ENCODE data around the gene GFOD2.
"Not testable (repeated sequence)": the region's sequence is repeated elsewhere in the genome, so short reads cannot be mapped to it uniquely, and the experiment has no call there.

The GFOD2 gene

GRCh38 chr16:67699265-67699664, 19.9 kb downstream of the GFOD2 start:
- no peak for DNase-seq

- no peak for DNase-seq
Measured at GRCh38 chr16:67697422-67698185, 21.5 kb downstream of the GFOD2 start.

DNA sequence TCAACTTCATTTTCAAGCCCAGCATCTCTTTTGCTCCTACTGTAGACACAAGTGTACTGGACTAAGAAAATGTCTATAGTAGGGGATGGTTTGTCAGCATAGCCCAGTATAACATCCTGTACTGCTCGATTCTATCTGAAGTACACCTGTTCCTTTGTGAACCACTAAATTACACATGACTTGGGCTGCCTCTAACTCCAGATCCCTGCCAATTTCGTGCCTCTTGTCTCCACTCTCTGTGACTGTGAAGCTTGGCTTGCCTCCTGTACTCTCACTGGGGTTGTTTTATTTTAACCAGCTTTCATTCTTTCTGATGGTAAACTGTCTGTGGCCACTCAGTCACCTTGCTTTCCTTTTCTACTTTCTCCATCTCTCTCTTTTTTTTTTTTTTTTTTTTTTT, 24.5 kb downstream of the GFOD2 start:
- no peak for DNase-seq

- not testable (repeated sequence) for DNase-seq
Measured at GRCh38 chr16:67693517-67694285, 25.4 kb downstream of the GFOD2 start.

DNA sequence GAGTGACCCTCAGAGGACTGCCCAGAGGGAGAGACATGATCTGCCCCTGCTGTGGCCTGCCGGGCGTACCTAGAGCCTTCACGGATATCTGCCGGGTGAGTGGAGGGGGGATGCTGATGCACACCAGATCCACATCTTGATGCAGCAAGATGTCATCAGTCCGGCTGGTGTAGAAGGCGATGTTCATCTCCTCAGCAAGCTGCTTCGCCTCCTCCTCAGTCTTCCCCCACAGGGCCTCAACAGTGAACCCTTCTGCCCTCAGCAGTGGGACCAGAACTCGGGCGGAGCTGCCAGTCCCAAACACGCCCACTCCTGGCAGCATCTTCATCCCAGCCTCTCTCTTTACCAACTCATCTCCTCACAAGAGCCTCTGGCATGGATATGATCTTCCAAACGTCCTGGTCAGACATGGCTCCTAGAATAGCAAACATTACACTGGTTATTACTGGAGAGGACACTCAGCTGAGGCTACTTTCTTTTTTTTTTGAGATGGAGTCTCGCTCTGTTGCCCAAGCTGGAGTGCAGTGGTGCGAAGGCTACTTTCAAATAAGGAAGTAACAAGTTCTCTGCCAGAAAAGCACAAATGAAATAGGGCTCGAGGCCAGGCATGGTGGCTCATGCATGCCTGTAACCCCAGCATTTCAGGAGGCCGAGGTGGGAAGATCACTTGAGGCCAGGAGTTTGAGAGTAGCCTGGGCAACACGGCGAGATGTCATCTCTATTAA, 33.6 kb downstream of the GFOD2 start:
- no peak for DNase-seq

DNA sequence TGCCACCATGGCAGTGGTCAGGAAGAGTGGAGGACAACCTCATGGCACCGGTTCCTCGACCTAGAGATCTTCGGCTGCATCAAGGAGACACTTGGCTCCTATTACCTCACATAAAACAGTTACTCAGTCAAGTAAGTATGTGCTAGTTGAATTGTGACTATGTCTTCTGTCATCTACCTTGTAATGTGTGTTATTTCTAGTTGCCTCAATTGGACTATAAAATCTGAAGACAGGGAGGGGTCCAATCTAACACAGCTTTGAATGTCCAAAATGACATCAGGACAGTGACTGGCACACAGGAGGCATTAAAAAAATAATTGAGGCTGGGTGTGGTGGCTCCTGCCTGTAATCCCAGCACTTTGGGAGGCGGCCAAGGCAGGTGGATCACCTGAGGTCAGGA, 35.3 kb downstream of the GFOD2 start:
- no peak for DNase-seq

DNA sequence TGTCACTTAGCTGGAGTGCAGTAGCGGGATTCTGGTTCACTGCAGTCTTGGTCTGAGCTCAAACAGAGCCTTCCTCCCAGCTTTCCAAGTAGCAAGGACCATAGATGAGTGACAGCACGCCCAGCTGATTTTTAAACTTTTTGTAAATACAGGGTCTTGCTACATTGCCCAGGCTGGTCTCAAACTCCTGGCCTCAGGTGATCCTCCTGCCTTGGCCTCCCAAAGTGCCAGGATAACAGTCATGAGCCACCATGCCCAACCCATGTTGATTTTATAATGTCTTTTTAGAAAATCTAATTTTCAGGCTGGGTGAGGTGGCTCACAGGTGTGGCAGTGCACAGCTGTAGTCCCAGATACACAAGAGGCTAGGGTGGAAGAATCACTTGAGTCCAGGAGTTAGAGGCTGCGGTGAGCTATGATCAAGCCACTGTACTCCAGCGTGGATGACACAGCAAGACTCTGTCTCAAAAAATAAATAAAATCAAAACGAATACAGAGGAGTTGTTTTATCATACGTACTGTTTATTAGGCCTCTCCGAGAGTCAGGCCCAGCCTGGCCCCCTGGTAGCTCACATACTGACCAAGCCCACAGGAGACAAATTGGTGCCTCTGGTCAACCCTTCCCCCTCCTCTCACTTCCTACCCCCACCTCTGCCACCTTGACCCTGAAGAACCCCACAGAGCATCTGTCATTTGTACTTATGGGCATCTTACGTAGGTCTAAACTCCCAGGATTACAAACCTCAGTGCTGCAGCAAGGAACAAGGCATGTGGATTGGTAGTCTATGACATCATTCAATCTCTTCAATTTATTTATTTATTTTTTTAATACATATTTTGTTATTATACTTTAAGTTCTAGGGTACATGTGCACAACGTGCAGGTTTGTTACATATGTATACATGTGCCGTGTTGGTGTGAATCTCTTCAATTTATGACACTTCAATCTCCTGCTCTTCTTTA, 38.9 kb downstream of the GFOD2 start:
- DNase-seq: no peak

GRCh38 chr16:67678354-67679023, 40.6 kb downstream of the GFOD2 start:
- no peak for DNase-seq

- DNase-seq: no peak
Measured at GRCh38 chr16:67677712-67678111, 41.4 kb downstream of the GFOD2 start.

GRCh38 chr16:67676939-67677338, 42.2 kb downstream of the GFOD2 start:
- DNase-seq: no peak

DNA sequence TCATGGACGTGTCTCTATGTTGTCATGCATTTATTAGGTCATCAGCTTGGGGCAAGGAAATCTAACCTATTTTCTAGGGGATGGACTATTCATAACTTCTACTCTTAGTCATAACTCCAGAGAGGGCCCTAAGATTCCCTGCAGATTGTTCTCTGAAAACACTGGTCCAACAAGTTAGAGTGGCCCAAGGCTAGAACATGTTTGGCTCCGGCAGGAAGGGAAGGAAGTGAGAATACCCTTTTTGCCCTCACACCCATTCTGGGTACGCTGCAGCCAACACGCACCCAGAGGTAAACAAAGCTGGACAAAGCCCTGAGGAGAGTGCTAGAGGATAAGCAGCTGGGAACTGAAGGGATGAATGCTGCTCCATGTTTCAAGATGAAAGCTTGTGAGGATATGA, 42.6 kb downstream of the GFOD2 start:
- DNase-seq: no peak

DNA sequence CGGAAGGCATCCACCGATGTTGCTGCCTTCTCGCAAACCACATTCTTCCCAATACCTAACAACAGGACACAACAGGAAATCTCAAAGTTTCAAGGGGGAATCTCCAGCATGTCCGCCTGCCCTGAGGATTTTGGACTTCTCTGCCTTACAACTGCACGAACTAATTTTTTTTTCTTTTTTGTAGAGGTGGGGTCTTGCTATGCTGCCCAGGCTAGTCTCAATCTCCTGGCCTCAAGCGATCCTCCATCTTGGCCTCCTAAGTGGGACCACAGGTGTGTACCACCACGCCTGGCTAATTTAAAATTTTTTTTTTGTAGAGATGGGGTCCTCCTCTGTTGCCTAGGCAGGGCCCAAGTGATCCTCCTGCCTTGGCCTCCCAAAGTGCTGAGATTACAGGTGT, 43.1 kb downstream of the GFOD2 start:
- DNase-seq: no peak

GRCh38 chr16:67675579-67675935, 43.6 kb downstream of the GFOD2 start:
- DNase-seq: no peak

GRCh38 chr16:67674851-67675578, 44.1 kb downstream of the GFOD2 start:
- DNase-seq: no peak

DNA sequence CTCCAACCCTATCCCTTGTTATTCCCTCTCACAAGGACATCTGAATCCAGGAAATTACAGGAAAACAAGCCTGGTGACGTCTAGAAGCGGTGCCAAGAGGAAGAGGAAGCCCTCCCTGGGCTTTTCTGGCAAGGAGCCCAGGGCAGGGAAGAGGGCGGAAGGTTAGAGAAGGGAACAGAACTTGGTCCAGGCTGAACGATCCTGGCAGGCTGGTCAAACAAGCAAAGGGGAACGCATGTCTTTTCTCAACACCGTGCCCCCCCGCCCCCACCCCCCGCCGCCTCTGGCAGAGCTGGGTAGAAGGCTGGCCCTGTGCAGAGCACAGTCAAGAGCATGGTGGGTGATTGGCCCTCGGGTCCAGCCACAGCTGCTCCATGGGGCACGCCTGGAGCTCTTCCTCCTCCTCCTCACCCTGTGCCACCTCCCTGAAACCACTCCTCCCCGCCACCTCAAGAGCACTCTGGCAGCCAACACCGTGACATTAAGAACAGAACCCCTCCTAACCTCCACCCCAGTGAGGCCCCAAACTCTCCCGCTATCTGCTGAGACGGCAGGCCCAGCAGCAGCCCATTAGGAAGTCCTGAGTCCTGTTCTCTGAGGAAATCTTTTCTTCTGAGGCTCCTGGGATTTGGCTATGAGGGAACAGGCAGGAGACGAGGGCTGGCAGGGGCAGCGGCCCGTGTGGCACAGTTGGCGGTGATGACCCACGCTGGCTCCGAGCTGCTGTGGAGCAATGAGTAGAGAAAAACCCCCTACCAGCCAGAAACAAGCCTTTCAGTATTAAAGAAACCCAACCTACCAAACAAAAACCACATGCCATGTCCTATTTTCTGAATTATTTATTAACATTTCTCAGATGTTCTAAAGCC, 45.2 kb downstream of the GFOD2 start:
- DNase-seq: no peak

- DNase-seq: peak; percentile 39
Measured at GRCh38 chr16:67672739-67673662, 46.1 kb downstream of the GFOD2 start.

DNA sequence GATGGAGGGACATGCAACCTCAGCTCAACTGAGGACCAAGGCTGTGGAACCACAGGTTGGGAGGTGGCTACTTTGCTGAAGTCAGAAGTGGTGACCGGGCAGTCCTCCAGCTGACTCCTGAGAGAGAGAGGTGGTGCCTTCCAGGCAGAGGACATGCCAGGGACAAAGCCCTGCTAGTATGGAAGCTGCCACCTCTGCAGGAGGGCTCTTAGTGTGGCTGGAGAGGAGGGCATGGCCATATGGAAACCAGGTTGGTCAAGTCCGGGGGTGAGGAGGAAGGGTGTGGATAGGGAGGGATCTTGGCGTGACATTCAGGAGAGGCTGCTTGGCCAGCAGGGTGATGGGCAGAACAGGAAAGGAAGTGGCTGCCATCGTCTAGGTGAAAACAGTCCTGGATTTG, 46.8 kb downstream of the GFOD2 start:
- DNase-seq: no peak

DNA sequence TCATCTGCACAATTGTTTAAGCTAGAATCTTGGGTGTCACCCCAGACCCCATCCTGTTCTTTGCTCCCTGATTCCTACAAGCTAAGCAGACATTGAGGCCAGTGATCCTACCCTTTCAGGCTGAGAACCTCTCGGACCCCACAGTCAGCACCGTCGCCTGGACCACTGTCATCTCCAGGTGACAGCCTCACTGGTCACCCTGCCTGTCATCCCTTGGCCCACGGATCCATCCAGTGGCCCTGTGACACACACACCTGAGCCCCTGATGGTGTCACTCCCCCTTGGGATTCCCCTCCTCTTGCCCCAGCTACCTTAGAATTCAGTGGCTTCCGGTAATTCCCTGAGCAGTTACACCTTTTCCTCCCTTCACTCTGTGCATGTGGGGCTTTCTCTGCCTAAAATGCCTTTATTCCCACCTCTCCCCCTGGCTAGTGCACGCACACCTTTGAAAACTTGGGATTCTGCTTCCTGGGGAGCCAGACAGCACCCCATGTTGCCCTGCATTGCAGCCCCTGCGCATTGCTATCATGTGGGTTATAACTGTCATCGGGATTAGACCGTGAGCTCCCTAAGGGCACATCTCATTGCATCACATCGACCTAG, 49.5 kb downstream of the GFOD2 start:
- no peak for DNase-seq
